ENCODE data around the gene GTPBP2. TPM values are rescaled to one million over a fixed set of nuclear protein-coding genes. Genes with fewer than 3 reads are reported as not detected.

The GTPBP2 gene
- total and polyA plus RNA-seq, 10 of the 15 experiments (the other 5 are each of a cell fraction or from before 2014, with no cell fraction given): 5.9 to 63.4 (median 39.8) TPM

GRCh38 chr6:43610431-43610830, 18.6 kb downstream of the GTPBP2 start:
- no peak overlapping the region for H3K9ac ChIP-seq (ENCODE audit: control insufficient read depth, insufficient read depth, low read length)
- DNase-seq (ENCODE audit: low read depth, low spot score) (no peak), FAIRE-seq (no peak), ATAC-seq (no peak)
- RAD21 ChIA-PET (ENCODE audit: unreplicated experiment): interaction anchor here (0.7 kb wide), 2 partner anchors 111 to 1250 kb away, joined by 3 to 4 read pairs; no protein-coding TSS in a partner anchor
- H3K79me2 ChIP-seq (ENCODE audit: control insufficient read depth, insufficient read depth, low read length): no peaks in the 10 kb centered on the region
- CTCF ChIA-PET: interaction anchor here (0.7 to 4.7 kb wide), 11 partner anchors 9 to 469 kb away, joined by 3 to 42 read pairs (median 3); no protein-coding TSS in a partner anchor
- no peak overlapping the region for H3K4me3 ChIP-seq
- H3K4me2 ChIP-seq (ENCODE audit: control insufficient read depth, insufficient read depth): no peak overlapping the region
- peaks cover 13 to 45% of the 10 kb centered on the region in 2 experiments for H3K36me3 ChIP-seq (ENCODE audit: control insufficient read depth in 2 of 2, insufficient read depth in 2 of 2, low read length in 1 of 2)
- POLR2A ChIA-PET: interaction anchor here (0.5 to 0.7 kb wide), 2 partner anchors 103 to 773 kb away, joined by 3 read pairs; no protein-coding TSS in a partner anchor
- no peak overlapping the region for H2AFZ ChIP-seq (ENCODE audit: control insufficient read depth, low read depth, low read length)
- H4K20me1 ChIP-seq (ENCODE audit: control insufficient read depth, insufficient read depth): no peaks in the 10 kb centered on the region
- WGBS (ENCODE audit: insufficient coverage, insufficient replicate concordance, low lambda C conversion rate, missing lambda C conversion rate): 98% methylated on average over 5 of the region's 5 CpGs
- no TSS peak for BruUV-seq (replicated peaks)
- no peaks in the 10 kb centered on the region for H3K27me3 ChIP-seq (replicated peaks in 1 of 2; ENCODE audit: control insufficient read depth in 2 of 2, insufficient read depth in 2 of 2, low read length in 1 of 2)
- in situ Hi-C loops (cut with MboI): no loop called here
- TF ChIP-seq, protein P1, sequence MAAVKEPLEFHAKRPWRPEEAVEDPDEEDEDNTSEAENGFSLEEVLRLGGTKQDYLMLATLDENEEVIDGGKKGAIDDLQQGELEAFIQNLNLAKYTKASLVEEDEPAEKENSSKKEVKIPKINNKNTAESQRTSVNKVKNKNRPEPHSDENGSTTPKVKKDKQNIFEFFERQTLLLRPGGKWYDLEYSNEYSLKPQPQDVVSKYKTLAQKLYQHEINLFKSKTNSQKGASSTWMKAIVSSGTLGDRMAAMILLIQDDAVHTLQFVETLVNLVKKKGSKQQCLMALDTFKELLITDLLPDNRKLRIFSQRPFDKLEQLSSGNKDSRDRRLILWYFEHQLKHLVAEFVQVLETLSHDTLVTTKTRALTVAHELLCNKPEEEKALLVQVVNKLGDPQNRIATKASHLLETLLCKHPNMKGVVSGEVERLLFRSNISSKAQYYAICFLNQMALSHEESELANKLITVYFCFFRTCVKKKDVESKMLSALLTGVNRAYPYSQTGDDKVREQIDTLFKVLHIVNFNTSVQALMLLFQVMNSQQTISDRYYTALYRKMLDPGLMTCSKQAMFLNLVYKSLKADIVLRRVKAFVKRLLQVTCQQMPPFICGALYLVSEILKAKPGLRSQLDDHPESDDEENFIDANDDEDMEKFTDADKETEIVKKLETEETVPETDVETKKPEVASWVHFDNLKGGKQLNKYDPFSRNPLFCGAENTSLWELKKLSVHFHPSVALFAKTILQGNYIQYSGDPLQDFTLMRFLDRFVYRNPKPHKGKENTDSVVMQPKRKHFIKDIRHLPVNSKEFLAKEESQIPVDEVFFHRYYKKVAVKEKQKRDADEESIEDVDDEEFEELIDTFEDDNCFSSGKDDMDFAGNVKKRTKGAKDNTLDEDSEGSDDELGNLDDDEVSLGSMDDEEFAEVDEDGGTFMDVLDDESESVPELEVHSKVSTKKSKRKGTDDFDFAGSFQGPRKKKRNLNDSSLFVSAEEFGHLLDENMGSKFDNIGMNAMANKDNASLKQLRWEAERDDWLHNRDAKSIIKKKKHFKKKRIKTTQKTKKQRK (IDR thresholded peaks at IDR 0.05; ENCODE audit: low read depth, low read length): no peak
- no peak for TF ChIP-seq HDGF (IDR thresholded peaks at IDR 0.05)
- no peak for TF ChIP-seq SIX5 (IDR thresholded peaks at IDR 0.05; ENCODE audit: low read depth, low read length, severe bottlenecking)
- TF ChIP-seq, protein P2, sequence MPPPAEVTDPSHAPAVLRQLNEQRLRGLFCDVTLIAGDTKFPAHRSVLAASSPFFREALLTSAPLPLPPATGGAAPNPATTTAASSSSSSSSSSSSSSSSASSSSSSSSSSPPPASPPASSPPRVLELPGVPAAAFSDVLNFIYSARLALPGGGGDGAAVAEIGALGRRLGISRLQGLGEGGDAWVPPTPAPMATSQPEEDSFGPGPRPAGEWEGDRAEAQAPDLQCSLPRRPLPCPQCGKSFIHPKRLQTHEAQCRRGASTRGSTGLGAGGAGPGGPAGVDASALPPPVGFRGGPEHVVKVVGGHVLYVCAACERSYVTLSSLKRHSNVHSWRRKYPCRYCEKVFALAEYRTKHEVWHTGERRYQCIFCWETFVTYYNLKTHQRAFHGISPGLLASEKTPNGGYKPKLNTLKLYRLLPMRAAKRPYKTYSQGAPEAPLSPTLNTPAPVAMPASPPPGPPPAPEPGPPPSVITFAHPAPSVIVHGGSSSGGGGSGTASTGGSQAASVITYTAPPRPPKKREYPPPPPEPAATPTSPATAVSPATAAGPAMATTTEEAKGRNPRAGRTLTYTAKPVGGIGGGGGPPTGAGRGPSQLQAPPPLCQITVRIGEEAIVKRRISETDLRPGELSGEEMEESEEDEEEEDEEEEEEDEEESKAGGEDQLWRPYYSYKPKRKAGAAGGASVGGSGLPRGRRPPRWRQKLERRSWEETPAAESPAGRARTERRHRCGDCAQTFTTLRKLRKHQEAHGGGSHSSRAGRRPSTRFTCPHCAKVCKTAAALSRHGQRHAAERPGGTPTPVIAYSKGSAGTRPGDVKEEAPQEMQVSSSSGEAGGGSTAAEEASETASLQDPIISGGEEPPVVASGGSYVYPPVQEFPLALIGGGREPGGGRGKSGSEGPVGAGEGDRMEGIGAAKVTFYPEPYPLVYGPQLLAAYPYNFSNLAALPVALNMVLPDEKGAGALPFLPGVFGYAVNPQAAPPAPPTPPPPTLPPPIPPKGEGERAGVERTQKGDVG (CRISPR knock-in tag; IDR thresholded peaks at IDR 0.05): no peak
- no peak for TF ChIP-seq CBX3 (IDR thresholded peaks at IDR 0.05; ENCODE audit: borderline replicate concordance, low read depth)
- TF ChIP-seq NR2C1 (IDR thresholded peaks at IDR 0.05): no peak
- no peak for TF ChIP-seq SPI1 (IDR thresholded peaks at IDR 0.05; ENCODE audit: borderline replicate concordance, insufficient read depth, low read depth, low read length)
- TF ChIP-seq SRF (IDR thresholded peaks at IDR 0.05; ENCODE audit: low read depth in 2 of 2, low read length in 2 of 2): no peak
- no peak for TF ChIP-seq ZNF274 (IDR thresholded peaks at IDR 0.05; ENCODE audit: insufficient read depth, insufficient read length)
- TF ChIP-seq, protein P3, sequence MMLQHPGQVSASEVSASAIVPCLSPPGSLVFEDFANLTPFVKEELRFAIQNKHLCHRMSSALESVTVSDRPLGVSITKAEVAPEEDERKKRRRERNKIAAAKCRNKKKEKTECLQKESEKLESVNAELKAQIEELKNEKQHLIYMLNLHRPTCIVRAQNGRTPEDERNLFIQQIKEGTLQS (IDR thresholded peaks at IDR 0.05; ENCODE audit: borderline replicate concordance, extremely low read depth, low read depth, low read length): no peak
- TF ChIP-seq GABPA (IDR thresholded peaks at IDR 0.05; ENCODE audit: low read depth): no peak
- SMC1A ChIA-PET (ENCODE audit: uncharacterized antibody, unreplicated experiment): interaction anchor here (0.9 to 1.3 kb wide), 4 partner anchors 9 to 216 kb away, joined by 3 to 5 read pairs (median 3); no protein-coding TSS in a partner anchor
- intact Hi-C loops (cut with micrococcal nuclease; ENCODE audit: unreplicated experiment): no loop called here
- H3K9me3 ChIP-seq (replicated peaks; ENCODE audit: control insufficient read depth, insufficient read depth, low read length): no peaks in the 10 kb centered on the region
- H3K27ac ChIP-seq (ENCODE audit: control insufficient read depth, insufficient read depth): no peak overlapping the region
- H3K4me1 ChIP-seq (ENCODE audit: control insufficient read depth, insufficient read depth, low read length): no peaks in the 10 kb centered on the region

Measured in GM12878 (cell line).